ENCODE data around the gene RAB11FIP4.

GRCh38 chr17:31489295-31490018 is 98.0 kb downstream of the RAB11FIP4 start:
- TF ChIP-seq, protein P1, sequence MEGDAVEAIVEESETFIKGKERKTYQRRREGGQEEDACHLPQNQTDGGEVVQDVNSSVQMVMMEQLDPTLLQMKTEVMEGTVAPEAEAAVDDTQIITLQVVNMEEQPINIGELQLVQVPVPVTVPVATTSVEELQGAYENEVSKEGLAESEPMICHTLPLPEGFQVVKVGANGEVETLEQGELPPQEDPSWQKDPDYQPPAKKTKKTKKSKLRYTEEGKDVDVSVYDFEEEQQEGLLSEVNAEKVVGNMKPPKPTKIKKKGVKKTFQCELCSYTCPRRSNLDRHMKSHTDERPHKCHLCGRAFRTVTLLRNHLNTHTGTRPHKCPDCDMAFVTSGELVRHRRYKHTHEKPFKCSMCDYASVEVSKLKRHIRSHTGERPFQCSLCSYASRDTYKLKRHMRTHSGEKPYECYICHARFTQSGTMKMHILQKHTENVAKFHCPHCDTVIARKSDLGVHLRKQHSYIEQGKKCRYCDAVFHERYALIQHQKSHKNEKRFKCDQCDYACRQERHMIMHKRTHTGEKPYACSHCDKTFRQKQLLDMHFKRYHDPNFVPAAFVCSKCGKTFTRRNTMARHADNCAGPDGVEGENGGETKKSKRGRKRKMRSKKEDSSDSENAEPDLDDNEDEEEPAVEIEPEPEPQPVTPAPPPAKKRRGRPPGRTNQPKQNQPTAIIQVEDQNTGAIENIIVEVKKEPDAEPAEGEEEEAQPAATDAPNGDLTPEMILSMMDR (IDR thresholded peaks at IDR 0.05 in 2 of 3, conservative IDR thresholded peaks at IDR 0.05 in 1 of 3; ENCODE audit: control insufficient read depth in 2 of 3, extremely low read depth in 1 of 3, insufficient read depth in 1 of 3, low read depth in 3 of 3, low read length in 3 of 3), result no peak
- TF ChIP-seq, protein P2, sequence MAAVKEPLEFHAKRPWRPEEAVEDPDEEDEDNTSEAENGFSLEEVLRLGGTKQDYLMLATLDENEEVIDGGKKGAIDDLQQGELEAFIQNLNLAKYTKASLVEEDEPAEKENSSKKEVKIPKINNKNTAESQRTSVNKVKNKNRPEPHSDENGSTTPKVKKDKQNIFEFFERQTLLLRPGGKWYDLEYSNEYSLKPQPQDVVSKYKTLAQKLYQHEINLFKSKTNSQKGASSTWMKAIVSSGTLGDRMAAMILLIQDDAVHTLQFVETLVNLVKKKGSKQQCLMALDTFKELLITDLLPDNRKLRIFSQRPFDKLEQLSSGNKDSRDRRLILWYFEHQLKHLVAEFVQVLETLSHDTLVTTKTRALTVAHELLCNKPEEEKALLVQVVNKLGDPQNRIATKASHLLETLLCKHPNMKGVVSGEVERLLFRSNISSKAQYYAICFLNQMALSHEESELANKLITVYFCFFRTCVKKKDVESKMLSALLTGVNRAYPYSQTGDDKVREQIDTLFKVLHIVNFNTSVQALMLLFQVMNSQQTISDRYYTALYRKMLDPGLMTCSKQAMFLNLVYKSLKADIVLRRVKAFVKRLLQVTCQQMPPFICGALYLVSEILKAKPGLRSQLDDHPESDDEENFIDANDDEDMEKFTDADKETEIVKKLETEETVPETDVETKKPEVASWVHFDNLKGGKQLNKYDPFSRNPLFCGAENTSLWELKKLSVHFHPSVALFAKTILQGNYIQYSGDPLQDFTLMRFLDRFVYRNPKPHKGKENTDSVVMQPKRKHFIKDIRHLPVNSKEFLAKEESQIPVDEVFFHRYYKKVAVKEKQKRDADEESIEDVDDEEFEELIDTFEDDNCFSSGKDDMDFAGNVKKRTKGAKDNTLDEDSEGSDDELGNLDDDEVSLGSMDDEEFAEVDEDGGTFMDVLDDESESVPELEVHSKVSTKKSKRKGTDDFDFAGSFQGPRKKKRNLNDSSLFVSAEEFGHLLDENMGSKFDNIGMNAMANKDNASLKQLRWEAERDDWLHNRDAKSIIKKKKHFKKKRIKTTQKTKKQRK (IDR thresholded peaks at IDR 0.05; ENCODE audit: low read depth, low read length), result no peak
- TF ChIP-seq ZNF274 (IDR thresholded peaks at IDR 0.05; ENCODE audit: insufficient read depth, insufficient read length) (no peak), ELK1 (IDR thresholded peaks at IDR 0.05; ENCODE audit: low read depth, low read length) (no peak), CBFB (IDR thresholded peaks at IDR 0.05; ENCODE audit: low read depth) (no peak), SRF (IDR thresholded peaks at IDR 0.05; ENCODE audit: low read depth in 2 of 2, low read length in 2 of 2) (no peak), RAD21 (IDR thresholded peaks at IDR 0.05; ENCODE audit: insufficient read depth, low read depth, low read length) (no peak), ZBTB33 (IDR thresholded peaks at IDR 0.05) (peak; percentile 85)
- TF ChIP-seq, protein P3, sequence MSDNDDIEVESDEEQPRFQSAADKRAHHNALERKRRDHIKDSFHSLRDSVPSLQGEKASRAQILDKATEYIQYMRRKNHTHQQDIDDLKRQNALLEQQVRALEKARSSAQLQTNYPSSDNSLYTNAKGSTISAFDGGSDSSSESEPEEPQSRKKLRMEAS (IDR thresholded peaks at IDR 0.05; ENCODE audit: low read depth, low read length), result no peak
- TF ChIP-seq, protein P4, sequence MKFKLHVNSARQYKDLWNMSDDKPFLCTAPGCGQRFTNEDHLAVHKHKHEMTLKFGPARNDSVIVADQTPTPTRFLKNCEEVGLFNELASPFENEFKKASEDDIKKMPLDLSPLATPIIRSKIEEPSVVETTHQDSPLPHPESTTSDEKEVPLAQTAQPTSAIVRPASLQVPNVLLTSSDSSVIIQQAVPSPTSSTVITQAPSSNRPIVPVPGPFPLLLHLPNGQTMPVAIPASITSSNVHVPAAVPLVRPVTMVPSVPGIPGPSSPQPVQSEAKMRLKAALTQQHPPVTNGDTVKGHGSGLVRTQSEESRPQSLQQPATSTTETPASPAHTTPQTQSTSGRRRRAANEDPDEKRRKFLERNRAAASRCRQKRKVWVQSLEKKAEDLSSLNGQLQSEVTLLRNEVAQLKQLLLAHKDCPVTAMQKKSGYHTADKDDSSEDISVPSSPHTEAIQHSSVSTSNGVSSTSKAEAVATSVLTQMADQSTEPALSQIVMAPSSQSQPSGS (IDR thresholded peaks at IDR 0.05; ENCODE audit: low read length), result no peak
